Jurkat, Clone E6-1 (cell line): ENCODE results near the gene SEBOX.
"Not testable (repeated sequence)": the region's sequence is repeated elsewhere in the genome, so short reads cannot be mapped to it uniquely, and the experiment has no call there.

ENCODE experiments used
- DNase-seq: peaks from one replicate; pipeline ENCODE4 v3.0.0-alpha.2; 2011; ENCODE audit warnings: low read depth, low spot score
- H3K4me3 ChIP-seq: 2 replicates; pipeline ENCODE4 v1.5.1; 2011; ENCODE audit warnings: mild to moderate bottlenecking, low read length, control low read depth, moderate library complexity

Gene SEBOX

DNA sequence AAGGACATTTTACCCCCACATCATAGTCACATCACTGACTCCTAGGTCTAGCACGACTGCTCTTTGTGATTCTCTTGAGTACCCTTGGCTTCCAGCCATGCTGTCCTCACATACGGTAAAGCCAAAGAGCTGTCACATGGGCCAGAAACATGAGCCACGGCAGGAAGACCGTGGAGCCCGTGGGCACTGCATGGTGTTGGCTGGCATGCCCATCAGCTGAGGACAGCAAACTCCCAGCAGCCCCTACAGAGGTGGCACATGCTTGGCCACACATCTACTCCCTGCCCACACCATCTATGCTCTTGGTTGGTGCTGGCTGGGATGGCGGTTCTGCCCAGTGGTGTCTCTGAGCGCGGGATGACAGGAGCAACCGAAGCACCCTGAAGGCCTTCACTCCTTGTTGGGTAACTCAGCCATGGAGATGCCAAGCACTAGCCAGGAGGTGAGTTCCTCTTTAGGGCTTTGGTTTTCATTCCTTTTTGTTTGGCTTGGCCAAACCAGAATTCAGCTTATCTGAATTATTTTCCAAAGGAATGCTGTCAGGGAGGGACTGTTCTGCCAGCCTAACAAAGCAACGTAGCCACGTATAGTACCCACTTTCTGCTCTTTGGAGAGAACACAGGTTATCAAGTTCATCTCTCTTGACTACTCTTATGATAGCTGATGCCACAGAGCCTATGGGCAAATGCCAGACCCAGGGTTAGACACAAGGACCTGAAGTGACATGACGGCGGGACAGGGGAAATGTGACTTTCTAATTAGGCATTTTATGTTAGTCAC lies 19.4 kb downstream of the SEBOX start:
- no peak for DNase-seq
- no peak overlapping the region for H3K4me3 ChIP-seq

DNA sequence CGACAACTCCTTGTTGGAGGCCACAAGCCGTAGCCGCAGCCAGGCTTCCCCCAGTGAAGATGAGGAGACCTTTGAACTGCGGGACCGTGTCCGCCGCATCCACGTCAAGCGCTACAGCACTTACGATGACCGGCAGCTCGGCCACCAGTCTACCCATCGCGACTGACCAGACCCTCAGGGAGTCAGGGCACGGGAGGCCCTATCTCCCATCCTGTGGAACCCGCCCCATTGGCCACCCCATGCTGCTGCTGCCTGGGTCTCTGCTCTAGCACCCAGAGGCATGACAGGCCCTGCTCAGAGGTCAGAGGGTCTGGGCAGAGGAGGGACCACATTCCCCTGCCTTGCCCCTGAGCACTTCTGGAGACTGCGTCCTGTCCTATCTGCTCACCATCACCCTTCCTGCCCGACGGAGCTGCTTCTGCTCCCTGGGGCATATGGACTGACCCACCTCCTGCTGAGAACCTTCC lies 20.5 kb downstream of the SEBOX start:
- no peak for DNase-seq
- no peak overlapping the region for H3K4me3 ChIP-seq

GRCh38 chr17:28344011-28344410 lies 21.0 kb downstream of the SEBOX start:
- no peak overlapping the region for H3K4me3 ChIP-seq
- DNase-seq: no peak

DNA sequence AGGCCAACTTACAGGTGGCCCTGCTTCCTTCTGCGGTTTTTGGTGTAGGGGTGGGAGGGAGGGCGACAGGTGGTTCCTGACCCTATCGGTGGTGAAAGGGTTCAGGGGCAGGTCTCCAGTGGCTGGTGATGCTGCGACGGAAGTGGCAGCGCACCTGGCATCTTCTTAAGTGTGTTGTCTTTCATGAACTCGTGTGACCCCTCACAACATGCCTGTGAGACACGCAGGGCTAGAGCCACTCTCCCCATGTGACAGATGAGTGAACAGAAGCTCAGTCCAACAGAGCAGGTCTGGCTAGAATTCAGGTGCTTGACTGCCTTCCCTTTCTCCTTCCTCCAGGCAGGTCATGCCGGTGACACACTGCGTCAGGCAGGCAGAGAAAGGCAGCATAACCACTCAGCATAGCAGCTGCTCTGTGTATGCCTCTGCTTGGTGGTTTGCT lies 21.5 kb downstream of the SEBOX start:
- H3K4me3 ChIP-seq: no peak overlapping the region

GRCh38 chr17:28342313-28342712 lies 22.7 kb downstream of the SEBOX start:
- DNase-seq: no peak
- H3K4me3 ChIP-seq: no peak overlapping the region

More for the DNA sequence above, 21.5 kb downstream of the SEBOX start:
- peak; percentile 93 for DNase-seq

DNA sequence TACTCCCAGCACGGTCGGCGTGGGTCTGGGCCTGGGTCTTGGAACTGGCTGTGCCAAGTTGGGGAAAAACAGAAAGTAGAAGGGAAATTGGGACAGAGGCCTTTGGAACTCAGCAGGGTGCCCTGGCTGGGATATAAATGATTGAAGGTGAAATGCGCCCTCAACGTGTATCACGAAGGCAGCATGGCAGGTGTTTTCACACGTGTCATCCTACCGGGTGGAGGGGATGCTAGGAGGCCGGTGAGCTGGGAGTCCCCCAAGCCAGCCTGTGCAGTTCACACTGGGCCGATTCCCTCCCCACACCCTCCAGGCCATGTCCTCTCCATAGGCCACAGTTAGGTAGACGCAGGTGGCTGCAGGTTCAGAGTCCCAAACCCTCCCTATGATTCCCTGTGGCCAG lies 23.5 kb downstream of the SEBOX start:
- H3K4me3 ChIP-seq: no peak overlapping the region
- DNase-seq: no peak

DNA sequence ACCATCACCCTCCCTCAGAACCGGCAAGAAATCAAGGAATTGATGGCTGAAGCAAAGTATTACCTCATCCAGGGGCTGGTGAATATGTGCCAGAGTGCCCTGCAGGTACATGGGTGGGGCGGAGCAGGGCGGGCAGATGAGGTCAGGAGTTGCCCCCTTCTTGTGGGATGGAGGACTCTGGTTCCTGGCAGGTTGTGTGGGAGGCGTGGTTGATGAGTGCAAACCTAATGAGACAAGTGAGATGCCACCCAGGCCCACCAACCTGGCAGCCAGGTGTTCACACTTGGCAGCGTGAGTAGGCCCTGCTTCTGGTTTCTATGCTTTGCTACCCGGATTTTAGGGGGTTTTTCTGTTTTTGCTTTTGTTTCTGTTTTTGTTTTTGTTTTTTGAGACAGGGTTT lies 24.6 kb downstream of the SEBOX start:
- no peak overlapping the region for H3K4me3 ChIP-seq
- DNase-seq: no peak

DNA sequence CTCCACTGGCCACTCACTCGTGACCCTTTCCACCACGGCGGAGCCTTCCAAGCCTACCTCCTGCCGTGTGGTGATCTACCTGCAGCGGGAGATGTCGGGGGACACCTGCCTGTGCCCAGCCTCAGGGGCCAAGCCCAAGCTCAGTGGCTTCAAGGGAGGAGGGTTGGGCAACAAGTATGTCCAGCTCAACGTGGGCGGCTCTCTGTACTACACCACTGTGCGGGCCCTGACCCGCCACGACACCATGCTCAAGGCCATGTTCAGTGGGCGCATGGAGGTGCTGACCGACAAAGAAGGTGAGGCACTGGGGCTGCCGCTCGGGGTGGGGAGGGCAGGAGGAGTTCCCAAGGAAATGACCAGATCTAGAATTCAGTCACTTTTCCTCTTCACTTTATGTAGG lies 25.6 kb downstream of the SEBOX start:
- DNase-seq: no peak
- H3K4me3 ChIP-seq: no peak overlapping the region

DNA sequence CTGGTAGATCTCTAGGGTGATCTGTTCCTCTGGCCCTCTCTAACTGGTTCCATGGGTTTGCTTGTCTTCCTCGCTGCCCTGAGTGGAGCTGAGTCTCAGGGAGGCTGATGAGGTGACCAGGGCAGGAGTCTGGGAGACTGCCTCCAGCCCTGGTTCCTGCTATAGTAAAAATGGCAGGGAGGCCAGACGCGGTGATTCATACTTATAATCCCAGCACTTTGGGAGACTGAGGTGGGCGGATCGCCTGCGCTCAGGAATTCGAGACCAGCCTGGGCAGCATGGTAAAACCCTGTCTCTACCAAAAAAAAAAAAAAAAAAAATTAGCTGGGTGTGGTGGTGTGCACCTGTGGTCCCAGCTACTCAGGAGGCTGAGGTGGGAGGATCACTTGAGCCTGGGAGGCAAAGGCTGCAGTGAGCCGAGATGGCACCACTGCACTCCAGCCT lies 26.2 kb downstream of the SEBOX start:
- DNase-seq, H3K4me3 ChIP-seq: not testable (repeated sequence)

GRCh38 chr17:28338056-28338768 lies 26.8 kb downstream of the SEBOX start:
- no peak overlapping the region for H3K4me3 ChIP-seq
- no peak for DNase-seq

- no peak for DNase-seq
- peak overlapping the region; percentile 94 for H3K4me3 ChIP-seq
Observed at GRCh38 chr17:28335959-28336871, 28.8 kb downstream of the SEBOX start.

DNA sequence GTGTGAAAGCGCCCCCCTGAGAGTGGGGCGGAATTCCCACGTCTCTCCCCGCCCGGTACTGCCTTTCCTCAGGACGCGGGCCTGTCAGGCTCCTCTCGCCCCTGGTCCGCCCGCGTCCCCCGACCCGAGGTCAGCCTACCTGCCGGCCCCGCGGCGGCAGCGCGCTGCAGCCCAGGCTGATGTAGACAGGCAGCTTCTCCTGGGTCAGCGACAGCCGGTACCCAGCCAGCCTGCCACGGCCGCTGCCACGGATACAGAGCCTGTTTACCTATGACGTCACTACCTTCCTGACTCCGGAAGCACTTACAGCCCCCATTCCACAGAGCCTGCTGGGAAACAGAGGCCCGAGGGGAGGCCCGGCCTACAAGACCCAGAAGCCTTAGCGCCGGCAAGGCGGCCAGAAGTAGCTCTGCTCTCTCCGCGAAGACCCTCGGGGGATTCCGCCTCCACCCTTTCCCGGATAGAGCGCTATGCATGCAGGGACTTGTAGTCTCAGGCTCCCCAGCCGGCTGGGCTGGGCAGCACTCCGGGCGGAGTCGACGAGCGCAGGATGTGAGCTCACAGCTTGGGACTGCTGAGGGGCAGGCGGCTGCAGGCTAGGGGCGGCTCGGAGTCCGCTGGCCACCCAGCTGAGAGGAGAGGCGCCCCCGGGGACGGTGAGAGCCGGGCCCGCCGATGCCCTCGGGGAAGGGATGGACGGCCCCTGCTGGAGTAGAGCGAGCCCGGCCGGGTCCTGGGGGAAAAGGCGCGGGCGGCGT lies 29.6 kb downstream of the SEBOX start, which contains the start of the genes IFT20 and TNFAIP1:
TSS of gene IFT20 (minus strand) at position 272 of the 758 bp plus-strand sequence. CDS start 3,487 bp downstream, outside the sequence.
TSS of gene TNFAIP1 (plus strand) at position 561 of the 758 bp plus-strand sequence. CDS start 3,761 bp downstream, outside the sequence.
- peak; percentile 99 for DNase-seq
- peak within 1 kb of the TSS; percentile 94 for H3K4me3 ChIP-seq

DNA sequence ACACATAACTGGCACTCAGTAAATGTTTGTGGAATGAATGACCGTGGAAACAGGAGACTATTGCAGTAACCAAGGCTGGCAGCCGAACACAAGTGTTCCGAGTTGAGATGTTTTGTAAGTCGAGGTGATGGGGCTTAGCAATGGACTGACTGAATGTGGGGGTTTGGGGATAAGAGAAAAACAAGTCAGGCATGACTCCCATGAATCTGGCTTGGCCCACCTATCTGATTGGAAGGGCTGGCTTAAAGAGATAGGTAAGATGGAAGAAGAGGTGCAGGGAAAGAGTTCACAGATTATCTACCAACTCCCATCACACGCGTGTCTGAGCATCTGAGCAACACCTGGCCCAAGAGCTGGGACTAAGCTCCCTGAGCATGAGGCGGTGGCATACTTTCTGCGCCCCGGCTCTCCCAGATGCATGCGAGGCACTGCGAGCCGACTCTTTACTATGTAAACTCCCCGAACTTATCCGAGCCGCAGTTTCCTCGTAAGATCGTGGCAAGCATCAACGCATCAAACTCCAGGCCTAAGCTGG lies 30.3 kb downstream of the SEBOX start:
- DNase-seq: no peak
- H3K4me3 ChIP-seq: peak overlapping the region; percentile 94

GRCh38 chr17:28334171-28334570 lies 30.8 kb downstream of the SEBOX start:
- no peak for DNase-seq
- peak overlapping the region; percentile 94 for H3K4me3 ChIP-seq

GRCh38 chr17:28333083-28333746 lies 31.8 kb downstream of the SEBOX start:
- H3K4me3 ChIP-seq: no peak overlapping the region
- DNase-seq: no peak

GRCh38 chr17:28331891-28332420 lies 33.0 kb downstream of the SEBOX start:
- DNase-seq: no peak
- H3K4me3 ChIP-seq: no peak overlapping the region

DNA sequence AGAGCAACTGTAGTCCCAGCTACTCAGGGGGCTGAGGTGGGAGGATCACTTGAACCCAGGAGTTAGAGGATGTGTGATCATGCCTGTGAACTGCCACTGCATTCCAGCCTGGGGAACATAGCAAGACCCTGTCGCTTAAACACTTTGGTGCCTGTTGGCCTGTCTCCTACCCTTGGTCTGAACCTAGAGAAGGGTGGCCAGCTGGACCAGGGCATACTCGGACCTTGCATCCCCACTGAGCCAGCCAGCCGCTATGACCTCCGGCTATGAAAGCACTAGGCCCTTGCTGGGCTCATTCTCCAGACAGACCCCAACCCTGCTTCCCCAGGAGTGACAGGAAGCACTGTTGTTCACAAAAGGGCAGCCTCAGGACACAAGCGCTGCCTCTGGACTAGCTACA lies 34.3 kb downstream of the SEBOX start:
- no peak overlapping the region for H3K4me3 ChIP-seq
- DNase-seq: no peak
